ENCODE measurements around the gene PKP3.

GRCh38 chr11:369336-370018, 24.5 kb upstream of the PKP3 start, which contains the start of gene B4GALNT4:
- TF ChIP-seq CTCF (IDR thresholded peaks at IDR 0.05; ENCODE audit: insufficient read depth, low read length, poor library complexity, severe bottlenecking), result no peak
- TF ChIP-seq EZH2phosphoT487 (conservative IDR thresholded peaks at IDR 0.05; ENCODE audit: low read length), result no peak

All from SU-DHL-6 (cell line).